ENCODE measurements around the gene KIF23. TPM values are rescaled to one million over a fixed set of nuclear protein-coding genes. Genes with fewer than 3 reads are reported as not detected.
A peak's percentile ranks its signal among the peaks of the same experiment; 100 is the strongest.

Gene KIF23
- total and polyA plus RNA-seq, 8 donors, result 2.1 to 26.3 (median 8.7) TPM

DNA sequence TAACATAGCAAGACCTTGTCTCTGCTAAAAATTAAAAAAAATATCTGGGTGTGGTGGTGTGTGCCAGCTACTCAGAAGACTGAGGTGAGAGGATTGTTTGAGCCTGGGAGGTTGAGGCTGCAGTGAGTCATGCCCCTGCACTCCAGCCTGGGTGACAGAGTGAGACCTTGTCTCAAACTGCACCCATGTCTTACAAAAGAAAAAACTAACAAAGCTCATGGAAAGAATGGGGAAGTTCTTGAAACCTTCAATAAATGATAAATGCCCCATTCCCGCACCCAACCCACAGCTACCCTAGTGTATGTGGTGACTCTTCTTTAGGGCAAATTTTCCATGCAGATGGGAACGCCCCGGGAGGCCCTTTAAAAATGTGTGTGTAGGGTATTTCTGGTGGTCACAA is 66.8 kb downstream of the KIF23 start:
- Histone ChIP-seq H3K27ac (peak overlapping the region in 1 of 5 donors; percentile 30), H3K36me3 (no peaks in the 10 kb centered on the region), H3K9me3 (peaks cover 0 to 8% (median 0%) of the 10 kb centered on the region in 4 donors), H3K27me3 (no peaks in the 10 kb centered on the region), H3K4me3 (no peak overlapping the region), H3K4me1 (peaks cover 4 to 22% (median 14%) of the 10 kb centered on the region in 4 donors)
- intact Hi-C loops (cut with DNase I; ENCODE audit: low total_unique reads), result no loop called here
- WGBS, 5 donors, result 71 to 79% (median 78%) methylated on average over 3 of the region's 3 CpGs
- no peak for TF ChIP-seq POLR2A (IDR thresholded peaks at IDR 0.05)
- no peak for TF ChIP-seq POLR2AphosphoS5 (IDR thresholded peaks at IDR 0.05)
- TF ChIP-seq, protein P1, sequence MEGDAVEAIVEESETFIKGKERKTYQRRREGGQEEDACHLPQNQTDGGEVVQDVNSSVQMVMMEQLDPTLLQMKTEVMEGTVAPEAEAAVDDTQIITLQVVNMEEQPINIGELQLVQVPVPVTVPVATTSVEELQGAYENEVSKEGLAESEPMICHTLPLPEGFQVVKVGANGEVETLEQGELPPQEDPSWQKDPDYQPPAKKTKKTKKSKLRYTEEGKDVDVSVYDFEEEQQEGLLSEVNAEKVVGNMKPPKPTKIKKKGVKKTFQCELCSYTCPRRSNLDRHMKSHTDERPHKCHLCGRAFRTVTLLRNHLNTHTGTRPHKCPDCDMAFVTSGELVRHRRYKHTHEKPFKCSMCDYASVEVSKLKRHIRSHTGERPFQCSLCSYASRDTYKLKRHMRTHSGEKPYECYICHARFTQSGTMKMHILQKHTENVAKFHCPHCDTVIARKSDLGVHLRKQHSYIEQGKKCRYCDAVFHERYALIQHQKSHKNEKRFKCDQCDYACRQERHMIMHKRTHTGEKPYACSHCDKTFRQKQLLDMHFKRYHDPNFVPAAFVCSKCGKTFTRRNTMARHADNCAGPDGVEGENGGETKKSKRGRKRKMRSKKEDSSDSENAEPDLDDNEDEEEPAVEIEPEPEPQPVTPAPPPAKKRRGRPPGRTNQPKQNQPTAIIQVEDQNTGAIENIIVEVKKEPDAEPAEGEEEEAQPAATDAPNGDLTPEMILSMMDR (IDR thresholded peaks at IDR 0.05), result no peak
- no peak for TF ChIP-seq EP300 (IDR thresholded peaks at IDR 0.05)
- no peak for DNase-seq

DNA sequence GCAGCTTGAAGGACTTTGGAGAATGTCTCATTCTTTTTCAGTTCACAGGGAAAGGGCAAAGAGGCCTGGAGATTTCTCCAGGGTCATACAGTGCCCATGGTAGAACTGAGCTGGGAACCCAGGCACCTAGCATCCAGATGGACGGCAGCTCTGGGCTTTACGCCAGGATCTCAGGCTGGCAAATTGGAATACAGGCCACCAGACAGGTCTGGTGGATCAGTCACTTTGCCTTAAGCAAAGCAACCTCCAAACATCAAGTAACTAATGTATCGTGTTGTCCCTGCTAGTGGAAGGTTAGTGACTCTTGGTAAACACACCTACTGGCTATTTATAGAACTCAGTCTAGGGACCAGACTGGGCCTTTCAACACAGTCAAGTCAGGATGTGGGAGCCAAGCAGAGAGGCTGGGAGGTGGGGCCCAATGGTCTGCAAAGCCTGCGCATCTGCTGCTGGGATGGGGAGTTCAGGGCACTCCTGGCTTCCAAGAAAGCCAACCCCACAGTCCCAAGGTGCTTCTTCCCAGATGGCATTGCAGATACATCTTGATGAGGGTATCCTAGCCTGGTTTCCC is 68.6 kb downstream of the KIF23 start:
- Histone ChIP-seq H3K4me1 (peaks cover 4 to 22% (median 14%) of the 10 kb centered on the region in 4 donors), H3K36me3 (no peaks in the 10 kb centered on the region), H3K4me3 (no peak overlapping the region), H3K27ac (peak overlapping the region in 1 of 5 donors; percentile 8), H3K27me3 (no peaks in the 10 kb centered on the region), H3K9me3 (peaks cover 0 to 8% (median 0%) of the 10 kb centered on the region in 4 donors)
- TF ChIP-seq POLR2A (IDR thresholded peaks at IDR 0.05) (no peak), POLR2AphosphoS5 (IDR thresholded peaks at IDR 0.05) (no peak), EP300 (IDR thresholded peaks at IDR 0.05) (no peak)
- TF ChIP-seq, protein P1 (IDR thresholded peaks at IDR 0.05), result no peak
- DNase-seq, result peak in 1 of 2 donors; percentile 61
- WGBS, 5 donors, result 47 to 69% (median 60%) methylated on average over 3 to 4 of the region's 4 CpGs
- intact Hi-C loops (cut with DNase I; ENCODE audit: low total_unique reads), result no loop called here

DNA sequence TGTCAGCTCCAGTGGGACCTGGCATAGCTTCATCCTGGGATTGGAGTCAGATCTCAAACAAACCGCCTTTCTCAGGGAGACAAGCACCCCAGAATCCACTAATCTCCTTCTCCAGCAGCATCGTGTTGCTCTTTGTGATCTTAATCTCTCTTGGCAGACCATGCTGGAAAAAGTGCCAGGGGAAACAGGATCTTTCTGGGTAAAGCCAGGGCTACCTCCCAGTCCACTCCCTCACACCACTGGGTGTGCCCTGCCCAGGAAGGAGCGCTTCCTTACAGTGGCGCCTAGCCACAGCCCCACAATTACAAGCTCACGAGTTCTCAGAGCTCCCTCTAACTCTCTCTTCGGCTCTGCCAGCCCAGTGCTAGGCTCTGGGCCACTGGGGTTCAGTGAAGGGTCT is 70.7 kb downstream of the KIF23 start:
- 25 to 53% (median 41%) methylated on average over 6 of the region's 6 CpGs for WGBS, 5 donors
- no peak overlapping the region for H3K27ac ChIP-seq
- DNase-seq, result peak in 1 of 2 donors; percentile 61
- H3K36me3 ChIP-seq, result no peaks in the 10 kb centered on the region
- intact Hi-C loops (cut with DNase I; ENCODE audit: low total_unique reads), result no loop called here
- TF ChIP-seq POLR2AphosphoS5 (IDR thresholded peaks at IDR 0.05), result no peak
- TF ChIP-seq POLR2A (IDR thresholded peaks at IDR 0.05), result no peak
- TF ChIP-seq, protein P1 (IDR thresholded peaks at IDR 0.05), result no peak
- no peak for TF ChIP-seq EP300 (IDR thresholded peaks at IDR 0.05)
- no peak overlapping the region for H3K4me3 ChIP-seq
- H3K27me3 ChIP-seq, result no peaks in the 10 kb centered on the region
- H3K4me1 ChIP-seq, result peaks cover 4 to 22% (median 14%) of the 10 kb centered on the region in 4 donors
- peaks cover 0 to 7% (median 0%) of the 10 kb centered on the region in 4 donors for H3K9me3 ChIP-seq

DNA sequence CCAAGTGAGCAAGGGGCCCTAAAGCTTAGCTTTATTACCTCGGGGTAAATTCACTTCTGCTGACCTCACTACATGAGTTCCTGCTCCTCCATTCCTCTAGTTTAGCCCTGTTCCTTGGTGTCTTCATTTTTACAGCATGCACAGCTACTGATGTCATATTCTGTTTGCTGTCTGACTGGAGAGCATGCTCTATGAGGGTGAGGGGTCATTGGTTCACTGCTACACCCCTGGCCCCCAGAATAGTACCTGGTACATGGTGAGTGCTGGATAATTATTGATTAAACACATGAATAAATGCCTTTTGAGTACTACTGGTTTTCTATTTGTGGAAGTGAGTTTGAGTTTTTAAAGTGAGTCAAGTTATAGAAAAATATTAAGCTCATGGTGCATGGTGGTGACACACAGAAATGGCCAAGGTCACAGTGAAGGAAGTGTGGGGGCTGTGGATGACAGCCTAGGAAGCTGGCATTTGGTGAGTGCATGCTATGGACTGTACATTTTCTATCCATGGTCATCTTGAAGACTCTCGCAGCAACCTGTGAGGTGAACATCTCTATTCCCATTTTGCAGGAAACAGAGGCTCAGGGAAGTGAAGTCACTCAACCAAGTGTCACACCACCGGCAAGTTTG is 72.4 kb downstream of the KIF23 start:
- 90 to 96% (median 92%) methylated on average over 3 of the region's 3 CpGs for WGBS, 5 donors
- TF ChIP-seq POLR2A (IDR thresholded peaks at IDR 0.05), result no peak
- Histone ChIP-seq H3K4me3 (no peak overlapping the region), H3K36me3 (no peaks in the 10 kb centered on the region), H3K9me3 (peaks cover 0 to 7% (median 0%) of the 10 kb centered on the region in 4 donors), H3K27me3 (no peaks in the 10 kb centered on the region), H3K27ac (no peak overlapping the region), H3K4me1 (peaks cover 4 to 23% (median 13%) of the 10 kb centered on the region in 4 donors)
- no peak for DNase-seq
- intact Hi-C loops (cut with DNase I; ENCODE audit: low total_unique reads), result no loop called here
